HG03045 (cell line): ENCODE measurements around the gene SCNN1A.

Experiments used
- ATAC-seq: cut with Tn5 transposase; IDR thresholded peaks from one replicate; pipeline ENCODE4 v1.9.1; 2021; ENCODE audit warnings: mild to moderate bottlenecking, moderate library complexity; ENCODE audit not compliant: unreplicated experiment

The SCNN1A gene

DNA sequence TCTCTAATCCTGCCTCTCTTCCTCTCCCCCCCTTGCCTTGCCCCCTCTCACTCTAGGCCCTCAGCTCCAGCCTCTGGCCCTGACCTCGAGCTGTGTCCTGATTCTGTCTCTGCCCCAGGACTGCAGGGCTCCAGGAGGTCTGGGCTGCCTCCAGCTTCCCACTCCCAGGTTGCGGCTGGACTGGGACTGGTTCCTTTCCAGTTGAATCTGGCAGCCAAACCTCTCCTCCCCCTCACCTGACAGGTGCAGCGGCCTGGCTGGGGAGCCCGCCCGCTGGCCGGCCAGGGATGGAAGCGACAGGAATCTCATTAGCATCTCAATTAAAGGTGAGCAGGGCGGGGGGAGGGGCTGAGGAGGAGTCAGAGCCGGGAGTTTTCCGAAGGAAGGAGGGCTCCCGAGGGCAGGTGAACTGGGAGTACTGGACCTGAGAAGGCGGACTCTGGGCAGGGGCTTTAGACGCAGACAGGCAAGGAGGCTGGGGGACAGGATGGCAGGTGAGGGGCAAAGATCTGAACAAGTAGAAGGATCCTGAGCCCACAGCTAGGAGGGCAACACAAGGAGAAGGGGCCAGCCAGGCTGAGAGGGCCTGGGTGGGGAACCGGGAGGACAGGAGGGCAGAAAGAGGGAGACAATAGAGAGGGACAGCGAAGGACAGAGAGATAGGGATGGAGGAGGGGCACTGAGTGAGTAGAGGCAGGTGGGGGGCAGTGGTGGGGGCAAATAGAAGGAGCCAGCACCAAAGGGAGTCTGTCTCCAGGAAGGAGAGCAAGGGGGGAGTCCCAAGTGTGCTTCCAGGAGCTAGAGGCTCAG lies at the start of gene SCNN1A:
SCNN1A (minus strand) TSS at position 295 of the 810 bp plus-strand sequence. CDS start 780 bp downstream, outside the sequence.
- ATAC-seq, result no peak

DNA sequence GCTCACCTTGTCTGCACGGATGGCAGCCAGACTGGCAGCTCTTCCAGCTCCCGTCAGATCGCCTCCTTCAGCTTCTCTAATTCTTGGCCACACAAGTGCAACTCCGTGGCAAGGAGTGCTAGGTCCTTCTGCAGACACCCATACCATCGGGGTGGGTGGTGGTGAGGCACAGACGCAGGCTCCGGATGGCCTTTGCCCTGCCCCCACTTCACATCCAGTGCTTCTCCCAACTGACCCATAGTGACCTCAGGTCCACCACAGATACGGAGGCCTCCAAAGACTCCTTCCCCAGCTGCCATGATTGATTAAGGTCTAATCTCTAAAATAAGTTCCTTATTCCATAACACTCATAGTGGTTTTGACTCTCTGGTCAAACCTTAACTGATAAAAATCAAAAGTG lies 49.5 kb upstream of the SCNN1A start:
- no peak for ATAC-seq

GRCh38 chr12:6424008-6424347 lies 48.6 kb upstream of the SCNN1A start:
- ATAC-seq, result no peak

DNA sequence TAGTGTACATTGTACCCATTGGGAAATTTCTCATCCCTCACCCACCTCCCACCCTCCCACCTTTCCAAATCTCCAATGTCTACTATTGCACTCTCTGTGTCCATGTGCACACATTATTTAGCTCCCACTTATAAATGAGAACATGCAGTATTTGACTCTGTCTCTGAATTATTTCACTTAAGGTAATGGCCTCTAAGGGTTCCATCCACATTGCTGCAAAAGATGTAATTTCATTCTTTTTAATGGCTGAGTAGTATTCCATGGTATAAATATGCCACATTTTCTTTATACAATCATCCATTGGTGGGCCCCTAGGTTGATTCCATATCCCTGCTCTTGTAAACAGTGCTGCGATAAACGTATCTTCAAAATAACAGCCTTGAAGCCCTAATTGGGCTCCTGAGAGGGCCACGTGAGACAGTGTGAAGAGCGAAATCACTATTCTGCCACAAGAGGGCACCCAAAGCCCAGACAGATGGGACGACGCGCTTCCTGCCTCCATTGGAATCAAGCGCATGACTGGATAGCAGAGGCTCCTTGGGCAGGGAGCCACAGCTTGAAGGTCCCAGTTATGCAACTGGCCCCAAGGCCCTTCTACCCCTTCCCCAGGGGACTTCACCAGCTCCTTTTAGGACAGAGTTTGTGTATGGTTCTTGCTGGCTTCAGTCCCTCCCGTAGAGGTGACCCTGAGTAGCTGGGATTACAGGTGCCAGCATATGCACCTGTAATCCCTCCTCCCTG lies 48.1 kb upstream of the SCNN1A start:
- ATAC-seq, result no peak

DNA sequence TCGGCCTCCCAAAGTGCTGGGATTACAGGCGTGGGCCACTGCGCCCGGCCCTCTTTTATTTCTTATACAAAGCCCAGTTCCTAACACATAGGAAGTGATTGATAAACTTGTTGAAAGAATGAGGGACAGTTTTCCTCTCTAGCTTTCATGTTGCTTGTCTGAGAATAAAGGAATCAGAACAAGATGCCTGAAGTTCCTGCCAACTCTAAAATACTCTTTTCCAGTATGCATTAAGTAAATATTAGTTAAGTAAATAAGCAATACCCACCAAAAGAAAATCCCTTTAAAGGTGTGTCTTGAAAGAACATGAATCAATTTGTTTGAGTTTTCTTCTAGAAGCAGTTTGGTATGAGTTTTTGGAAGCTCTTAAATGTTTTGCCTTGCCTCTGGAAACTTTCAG lies 45.0 kb upstream of the SCNN1A start:
- ATAC-seq, result no peak

GRCh38 chr12:6418796-6419195 lies 43.4 kb upstream of the SCNN1A start:
- ATAC-seq, result no peak

DNA sequence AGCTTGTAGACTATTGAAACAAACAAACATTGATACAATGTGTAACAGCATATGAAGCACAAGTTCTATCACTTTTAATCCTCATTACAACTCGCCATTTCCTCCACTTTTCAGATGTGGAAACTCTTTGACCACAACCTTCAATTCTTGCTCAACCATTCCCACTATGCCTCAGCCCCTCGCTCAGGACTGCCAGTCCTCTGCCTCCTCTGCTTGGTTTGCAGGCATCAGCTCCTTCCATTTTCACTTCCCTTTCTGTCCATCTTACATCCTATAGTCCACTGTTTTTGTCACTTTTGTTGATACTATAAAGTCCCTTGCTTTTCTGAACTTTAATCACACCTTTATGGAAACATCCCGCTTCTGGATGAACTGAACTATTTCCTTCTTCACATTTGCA lies 41.2 kb upstream of the SCNN1A start:
- no peak for ATAC-seq

DNA sequence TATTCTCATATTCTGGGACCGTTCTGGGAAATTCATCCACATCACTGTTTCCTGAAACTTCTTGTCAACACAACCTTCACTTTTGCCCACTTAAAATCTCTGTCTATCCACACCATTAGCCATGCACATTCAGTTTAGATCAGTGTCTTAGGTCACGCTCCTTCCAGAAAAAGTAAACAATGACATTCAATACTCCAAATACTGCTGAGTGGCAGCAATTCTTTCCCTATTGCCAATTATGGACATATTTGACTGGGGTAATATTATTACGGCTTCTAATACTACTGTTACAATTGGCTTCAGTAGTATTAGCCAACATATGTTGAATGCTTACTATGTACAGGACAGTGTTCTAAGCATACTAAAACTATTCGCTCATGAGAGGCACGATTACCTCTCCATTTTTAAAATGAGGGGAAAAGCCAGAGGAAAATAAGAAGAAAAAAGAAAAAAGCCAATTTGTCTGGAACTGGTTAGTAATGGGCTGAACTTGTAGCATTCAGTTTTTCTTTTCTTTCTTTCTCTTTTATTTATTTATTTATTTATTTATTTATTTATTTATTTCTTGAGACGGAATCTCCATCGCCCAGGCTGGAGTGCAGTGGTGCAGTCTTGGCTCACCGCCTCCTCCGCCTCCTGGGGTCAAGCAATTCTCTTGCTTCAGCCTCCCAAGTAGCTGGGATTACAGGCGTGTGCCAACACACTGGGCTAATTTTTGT lies 32.0 kb upstream of the SCNN1A start:
- no peak for ATAC-seq

DNA sequence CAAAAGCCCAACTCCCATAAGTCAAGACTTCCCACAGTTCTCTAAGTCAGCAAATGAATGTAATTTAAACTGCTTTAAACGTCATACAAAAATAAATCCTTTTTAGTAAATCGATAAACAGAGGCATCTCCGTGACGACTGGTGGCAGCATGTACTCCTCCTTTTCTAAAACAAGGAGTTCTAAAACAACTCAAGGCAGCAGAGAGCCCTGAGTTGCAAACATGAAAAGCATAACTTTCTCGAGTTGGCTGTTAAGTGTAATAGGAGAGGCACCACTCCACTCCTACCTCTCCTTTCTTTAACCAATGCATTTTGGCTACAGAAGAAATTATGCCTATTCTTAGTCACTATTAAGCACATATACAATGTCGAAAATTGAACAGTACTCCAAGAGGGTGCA lies 30.6 kb upstream of the SCNN1A start:
- no peak for ATAC-seq

DNA sequence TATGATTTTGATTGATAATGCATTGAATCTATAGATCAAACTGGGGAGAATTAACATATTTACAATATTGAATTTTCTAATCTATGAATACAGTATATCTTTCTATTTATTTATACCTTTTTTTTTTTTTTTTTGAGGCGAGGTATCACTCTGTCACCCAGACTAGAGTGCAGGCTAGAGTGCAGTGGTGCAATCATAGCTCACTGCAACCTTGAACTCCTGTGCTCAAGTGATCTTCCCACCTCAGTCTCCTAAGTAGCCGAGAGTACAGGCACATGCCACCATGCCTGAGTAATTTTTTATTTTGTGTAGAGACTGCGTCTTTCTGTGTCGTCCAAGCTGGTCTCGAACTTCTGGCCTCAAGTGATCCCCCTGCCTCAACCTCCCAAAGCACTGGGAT lies 29.0 kb upstream of the SCNN1A start:
- ATAC-seq, result no peak

GRCh38 chr12:6399884-6400644 lies 24.7 kb upstream of the SCNN1A start:
- no peak for ATAC-seq

- ATAC-seq, result no peak
Measured at GRCh38 chr12:6396031-6396430, 20.7 kb upstream of the SCNN1A start.

- no peak for ATAC-seq
Measured at GRCh38 chr12:6394398-6394797, 19.0 kb upstream of the SCNN1A start.

- no peak for ATAC-seq
Measured at GRCh38 chr12:6393109-6393508, 17.7 kb upstream of the SCNN1A start.

DNA sequence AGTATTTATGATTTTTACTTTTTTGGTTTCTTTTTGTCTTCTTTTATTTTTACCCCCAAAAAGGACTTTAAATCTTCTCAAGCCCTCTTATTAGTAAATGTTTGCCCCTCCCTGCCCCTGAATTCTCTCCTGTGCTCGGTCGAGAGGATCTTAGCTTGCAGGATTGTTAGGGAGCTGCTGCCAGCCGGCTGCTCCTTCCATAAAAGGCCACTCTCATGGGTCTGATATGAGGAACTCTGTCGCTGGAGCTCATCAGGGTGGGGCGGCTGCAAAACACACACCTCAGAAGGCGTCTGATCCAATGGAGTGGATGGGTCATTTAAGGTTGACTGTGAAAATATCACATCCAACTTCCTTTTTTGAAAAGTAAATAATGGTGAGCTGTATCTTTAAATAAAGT lies 17.1 kb upstream of the SCNN1A start:
- no peak for ATAC-seq

- ATAC-seq, result no peak
Measured at GRCh38 chr12:6391013-6391412, 15.7 kb upstream of the SCNN1A start.

GRCh38 chr12:6390084-6390799 lies 14.9 kb upstream of the SCNN1A start:
- ATAC-seq, result no peak

DNA sequence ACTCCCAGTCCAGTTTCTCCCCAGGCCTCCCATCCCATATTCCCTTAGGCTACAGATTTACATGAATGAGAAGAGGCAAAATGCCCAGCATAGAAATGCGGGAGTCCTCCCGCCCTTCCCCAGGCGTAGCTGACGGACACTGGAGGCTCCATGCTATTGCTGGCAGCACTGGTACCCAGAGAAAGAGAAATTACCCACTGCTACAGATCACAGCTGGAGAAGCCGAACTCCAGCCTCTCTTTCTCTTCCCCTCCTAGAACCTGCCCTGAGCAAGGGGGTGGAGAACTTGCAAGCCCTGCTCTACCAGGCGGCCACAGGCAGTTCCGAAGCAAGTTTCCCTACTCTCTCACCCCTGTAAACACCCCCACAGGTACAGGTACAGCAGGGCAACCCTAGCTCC lies 12.2 kb upstream of the SCNN1A start:
- no peak for ATAC-seq

DNA sequence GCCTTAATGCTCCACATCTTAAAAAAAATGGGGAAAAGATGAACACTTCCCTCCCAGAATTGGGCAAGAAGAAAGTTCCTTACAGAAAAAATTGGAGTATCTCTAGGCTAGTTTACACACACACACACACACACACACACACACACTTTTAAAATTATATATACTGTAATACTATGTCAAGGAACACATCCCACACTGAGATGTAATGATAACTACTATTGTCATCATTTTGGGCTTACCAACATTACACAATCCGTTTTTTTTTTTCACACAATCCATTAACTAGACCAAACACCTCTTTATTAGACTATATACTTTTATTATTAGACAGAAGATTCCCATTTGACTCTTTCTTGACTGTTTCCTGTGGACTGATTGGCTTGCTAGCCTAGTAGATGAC lies 11.1 kb upstream of the SCNN1A start:
- no peak for ATAC-seq

DNA sequence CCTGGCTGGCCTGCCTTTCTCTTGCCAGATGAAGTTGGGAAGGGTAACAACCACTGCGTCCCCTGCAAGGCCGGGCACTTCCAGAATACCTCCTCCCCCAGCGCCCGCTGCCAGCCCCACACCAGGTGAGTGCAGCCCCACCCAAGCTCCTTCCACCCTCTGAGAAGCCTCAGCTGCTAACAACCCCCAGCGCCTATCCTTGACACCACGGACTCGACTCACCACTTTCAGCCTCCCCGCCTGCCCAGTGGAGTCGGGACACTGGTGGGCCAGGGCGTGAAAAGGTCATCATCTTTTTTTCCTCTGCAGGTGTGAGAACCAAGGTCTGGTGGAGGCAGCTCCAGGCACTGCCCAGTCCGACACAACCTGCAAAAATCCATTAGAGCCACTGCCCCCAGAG lies 10.7 kb upstream of the SCNN1A start:
- ATAC-seq, result no peak
